Endodermal cell (in vitro differentiated cells): Measurements from ENCODE around the gene ARVCF. TPM values are rescaled to one million over a fixed set of nuclear protein-coding genes. Genes with fewer than 3 reads are reported as not detected.
"Not testable (repeated sequence)": the region's sequence is repeated elsewhere in the genome, so short reads cannot be mapped to it uniquely, and the experiment has no call there.

ENCODE experiments used
- DNase-seq: peaks from one replicate; pipeline ENCODE4 v3.0.0-alpha.2; 2017
- H3K27ac ChIP-seq: 2 replicates; pipeline ENCODE4 v1.5.1; 2013; ENCODE audit warnings: mild to moderate bottlenecking, low read depth, low read length, moderate library complexity
- H3K27me3 ChIP-seq: 2 replicates; pipeline ENCODE4 v1.6.1; 2013; ENCODE audit warnings: mild to moderate bottlenecking, low read length, moderate library complexity; ENCODE audit not compliant: insufficient read depth, control insufficient read depth, poor library complexity, severe bottlenecking
- H3K36me3 ChIP-seq: 2 replicates; pipeline ENCODE4 v1.7.0; 2013; ENCODE audit warnings: mild to moderate bottlenecking, low read length, moderate library complexity; ENCODE audit not compliant: control insufficient read depth, insufficient read depth
- H3K4me1 ChIP-seq: one replicate; pipeline ENCODE4 v1.7.0; 2013; ENCODE audit warnings: low read length; ENCODE audit not compliant: control insufficient read depth, insufficient read depth
- H3K4me3 ChIP-seq: 2 replicates; pipeline ENCODE4 v1.5.1; 2013; ENCODE audit warnings: mild to moderate bottlenecking, low read length, moderate library complexity
- H3K9ac ChIP-seq: 2 replicates; pipeline ENCODE4 v1.6.1; 2013; ENCODE audit warnings: mild to moderate bottlenecking, low read length, moderate library complexity; ENCODE audit not compliant: poor library complexity, severe bottlenecking; ENCODE audit errors: extremely low read depth
- H3K9me3 ChIP-seq: 2 replicates; pipeline ENCODE4 v1.6.1; 2013; ENCODE audit warnings: mild to moderate bottlenecking, low read length, moderate library complexity; ENCODE audit not compliant: control insufficient read depth
- H3K27ac Mint-ChIP-seq: 2 replicates; pipeline ENCODE4 v1.8.0; 2020; ENCODE audit warnings: mixed read lengths
- H3K27me3 Mint-ChIP-seq: 2 replicates; pipeline ENCODE4 v1.8.0; 2021; ENCODE audit warnings: mild to moderate bottlenecking, mixed read lengths; ENCODE audit not compliant: insufficient read depth
- H3K36me3 Mint-ChIP-seq: 2 replicates; pipeline ENCODE4 v1.8.0; 2020; ENCODE audit warnings: low read depth, mixed read lengths
- H3K4me1 Mint-ChIP-seq: 2 replicates; pipeline ENCODE4 v1.8.0; 2020; ENCODE audit warnings: mixed read lengths
- H3K4me3 Mint-ChIP-seq: 2 replicates; pipeline ENCODE4 v1.8.0; 2020; ENCODE audit warnings: mild to moderate bottlenecking, moderate library complexity, mixed read lengths
- H3K9me3 Mint-ChIP-seq: 2 replicates; pipeline ENCODE4 v1.8.0; 2020; ENCODE audit warnings: mild to moderate bottlenecking, mixed read lengths
- CTCF ChIP-seq: fragments of 200-600 bp; sonication (generic); conservative IDR thresholded peaks from 2 replicates; pipeline ENCODE4 v1.5.0; 2021; ENCODE audit warnings: antibody characterized with exemption, mild to moderate bottlenecking
- WGBS, 2 experiments: methylation state at CpG; one replicate each; pipeline versions ENCODE4 v1.1.5 to v1.1.7; 2013; ENCODE audit warnings: missing lambda C conversion rate in 2 of 2, mixed read lengths in 1 of 2; ENCODE audit not compliant: insufficient coverage in 1 of 2, insufficient read length in 1 of 2; 5-methylcytosine and 5-hydroxymethylcytosine counted together
- total RNA-seq, 2 donors: library from RNA; stranded (reverse); fragmentation: NEBNext Ultra II Directional in 1 of 2; extraction: Animal tissue kit (Norgen Biotek cat#: 25700) in 1 of 2; gene quantifications; 2 replicates in 1 of 2; 3 replicates in 1 of 2; pipeline ENCODE4 v1.2.1, GENCODE V29; 2021

ARVCF gene
- total RNA-seq, 2 donors from 2014 or later = 48.3 to 61.3 TPM

- Histone ChIP-seq H3K4me3 (no peak overlapping the region), H3K4me1 (no peaks in the 10 kb centered on the region), H3K36me3 (no peaks in the 10 kb centered on the region), H3K9me3 (no peaks in the 10 kb centered on the region), H3K9ac (no peak overlapping the region), H3K27ac (no peak overlapping the region), H3K27me3 (no peaks in the 10 kb centered on the region)
- no peaks in the 10 kb centered on the region for H3K4me1 Mint-ChIP-seq
- WGBS, 2 experiments = 93 to 94% methylated on average over 18 to 21 of the region's 21 CpGs
- H3K9me3 Mint-ChIP-seq = peaks cover 5% of the 10 kb centered on the region
- H3K27me3 Mint-ChIP-seq = no peaks in the 10 kb centered on the region
- no peaks in the 10 kb centered on the region for H3K36me3 Mint-ChIP-seq
- DNase-seq = no peak
- TF ChIP-seq CTCF = no peak
- no peak overlapping the region for H3K27ac Mint-ChIP-seq
- H3K4me3 Mint-ChIP-seq = no peak overlapping the region
Observed at GRCh38 chr22:19929586-19930550, 86.8 kb downstream of the ARVCF start.

GRCh38 chr22:19928207-19928606 lies 88.4 kb downstream of the ARVCF start:
- no peaks in the 10 kb centered on the region for H3K27me3 Mint-ChIP-seq
- TF ChIP-seq CTCF = no peak
- no peaks in the 10 kb centered on the region for H3K4me1 Mint-ChIP-seq
- no peak overlapping the region for H3K27ac Mint-ChIP-seq
- Histone ChIP-seq H3K27ac (no peak overlapping the region), H3K27me3 (no peaks in the 10 kb centered on the region), H3K4me3 (no peak overlapping the region), H3K9ac (no peak overlapping the region), H3K9me3 (no peaks in the 10 kb centered on the region), H3K4me1 (no peaks in the 10 kb centered on the region), H3K36me3 (no peaks in the 10 kb centered on the region)
- H3K36me3 Mint-ChIP-seq = no peaks in the 10 kb centered on the region
- 95 to 99% methylated on average over 10 to 11 of the region's 11 CpGs for WGBS, 2 experiments
- no peak overlapping the region for H3K4me3 Mint-ChIP-seq
- DNase-seq = no peak
- H3K9me3 Mint-ChIP-seq = no peaks in the 10 kb centered on the region

DNA sequence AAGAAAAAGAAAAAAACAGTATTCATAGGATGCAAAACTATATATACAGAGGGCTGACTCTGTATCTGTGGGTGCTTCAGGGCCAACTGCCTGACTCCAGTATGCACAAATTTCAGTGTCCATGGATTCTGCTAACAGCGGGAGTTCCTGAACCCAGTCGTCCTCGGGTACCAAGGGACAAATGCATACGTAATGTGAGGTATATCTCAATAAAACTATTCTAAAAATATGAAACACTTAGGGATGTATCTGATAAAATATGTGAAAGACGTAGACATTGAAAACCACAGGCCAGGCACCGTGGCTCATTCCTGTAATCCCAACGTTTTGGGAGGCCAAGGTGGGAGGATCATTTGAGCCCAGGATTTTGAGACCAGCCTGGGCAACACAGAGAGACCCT lies 88.9 kb downstream of the ARVCF start:
- H3K9me3 Mint-ChIP-seq = no peaks in the 10 kb centered on the region
- H3K27ac Mint-ChIP-seq = no peak overlapping the region
- H3K27me3 Mint-ChIP-seq = no peaks in the 10 kb centered on the region
- H3K27me3 ChIP-seq = no peaks in the 10 kb centered on the region
- DNase-seq = no peak
- no peak overlapping the region for H3K9ac ChIP-seq
- WGBS, 2 experiments = 90 to 94% methylated on average over 3 to 6 of the region's 7 CpGs
- H3K36me3 Mint-ChIP-seq = no peaks in the 10 kb centered on the region
- no peak overlapping the region for H3K4me3 Mint-ChIP-seq
- no peak overlapping the region for H3K4me3 ChIP-seq
- H3K27ac ChIP-seq = no peak overlapping the region
- no peaks in the 10 kb centered on the region for H3K9me3 ChIP-seq
- H3K36me3 ChIP-seq = no peaks in the 10 kb centered on the region
- no peaks in the 10 kb centered on the region for H3K4me1 ChIP-seq
- no peak for TF ChIP-seq CTCF
- H3K4me1 Mint-ChIP-seq = no peaks in the 10 kb centered on the region

- H3K4me3 Mint-ChIP-seq, H3K27me3 ChIP-seq: not testable (repeated sequence)
- 82 to 84% methylated on average over 4 to 11 of the region's 11 CpGs for WGBS, 2 experiments
Observed at GRCh38 chr22:19926028-19926427, 90.6 kb downstream of the ARVCF start.

More at GRCh38 chr22:19926028-19926427, 90.6 kb downstream of the ARVCF start:
- not testable (repeated sequence) for H3K4me1 Mint-ChIP-seq, H3K36me3 Mint-ChIP-seq, H3K27me3 Mint-ChIP-seq, H3K27ac Mint-ChIP-seq, DNase-seq, H3K4me1 ChIP-seq, H3K36me3 ChIP-seq, H3K9me3 ChIP-seq, H3K4me3 ChIP-seq, H3K9ac ChIP-seq, H3K27ac ChIP-seq, H3K9me3 Mint-ChIP-seq
